ENCODE measurements around the gene THOC7. TPM values are rescaled to one million over a fixed set of nuclear protein-coding genes. Genes with fewer than 3 reads are reported as not detected.

Gene THOC7
- polyA plus RNA-seq, 1 donor from 2014 or later = 78.3 TPM

Small RNAs within 50 kb of the gene (small RNA-seq; reads per million reads assigned to genes)
- 0 reads per million in 3 experiments for gene SCAANT1

Other genes starting within 250 kb of the THOC7 start
- not detected in 2 replicates for gene SNTN, start 211.1 kb downstream of the THOC7 start, polyA plus RNA-seq
- gene C3orf49, start 44.5 kb downstream of the THOC7 start, polyA plus RNA-seq = not detected in 2 replicates
- gene ATXN7, start 62 bp upstream of the THOC7 start, polyA plus RNA-seq = 6.7 and 8.2 TPM in 2 replicates
- not detected in 2 replicates for gene SCAANT1, start 48.6 kb upstream of the THOC7 start, polyA plus RNA-seq
- 139 and 150 TPM in 2 replicates for gene PSMD6, start 159.7 kb upstream of the THOC7 start, polyA plus RNA-seq

Data from neural cell (in vitro differentiated cells).